HG03457 (cell line): Measurements from ENCODE around the gene PCCB.
A peak's percentile ranks its signal among the peaks of the same experiment; 100 is the strongest.
"Not testable (repeated sequence)": the region's sequence is repeated elsewhere in the genome, so short reads cannot be mapped to it uniquely, and the experiment has no call there.

Experiments
- ATAC-seq: cut with Tn5 transposase; IDR thresholded peaks from one replicate; pipeline ENCODE4 v1.9.1; 2021; ENCODE audit warnings: moderate number of reproducible peaks; ENCODE audit not compliant: unreplicated experiment

PCCB gene

DNA sequence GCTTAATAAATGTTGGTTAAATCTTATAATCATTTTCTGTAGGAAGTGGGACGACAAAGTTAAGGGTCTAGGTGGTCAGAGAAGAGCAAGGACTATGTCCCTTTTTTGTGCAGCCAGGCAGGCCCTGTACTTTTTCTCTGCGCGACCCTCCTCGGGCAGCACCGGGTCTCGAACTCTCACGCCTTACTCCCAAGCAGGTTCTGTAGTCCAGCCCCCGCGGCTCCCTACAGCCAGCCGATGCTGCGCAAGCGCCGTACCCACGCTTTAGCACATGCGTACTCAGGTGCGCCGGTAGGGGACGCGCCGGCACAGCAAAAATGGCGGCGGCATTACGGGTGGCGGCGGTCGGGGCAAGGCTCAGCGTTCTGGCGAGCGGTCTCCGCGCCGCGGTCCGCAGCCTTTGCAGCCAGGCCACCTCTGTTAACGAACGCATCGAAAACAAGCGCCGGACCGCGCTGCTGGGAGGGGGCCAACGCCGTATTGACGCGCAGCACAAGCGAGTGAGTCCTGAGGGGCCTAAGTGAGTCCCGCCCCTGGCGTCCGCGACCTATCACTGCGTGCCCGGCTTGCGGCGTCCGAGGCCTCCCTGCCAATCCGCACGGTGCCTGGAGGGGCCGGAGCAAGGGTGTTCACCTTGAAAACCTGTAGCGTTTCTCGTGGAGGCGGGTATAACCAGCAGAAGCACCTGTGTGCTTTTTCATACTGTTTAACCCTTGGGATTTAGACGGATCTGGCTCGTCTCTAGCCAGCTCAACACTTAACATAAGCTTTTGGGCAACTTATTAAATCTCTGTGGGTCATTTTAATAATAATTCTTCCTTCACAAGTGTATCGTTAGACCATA, at the start of gene PCCB:
Gene PCCB (plus strand): TSS at position 282 of the 844 bp plus-strand sequence. CDS start 36 bp downstream, at position 318.
- ATAC-seq, result peak; percentile 95

DNA sequence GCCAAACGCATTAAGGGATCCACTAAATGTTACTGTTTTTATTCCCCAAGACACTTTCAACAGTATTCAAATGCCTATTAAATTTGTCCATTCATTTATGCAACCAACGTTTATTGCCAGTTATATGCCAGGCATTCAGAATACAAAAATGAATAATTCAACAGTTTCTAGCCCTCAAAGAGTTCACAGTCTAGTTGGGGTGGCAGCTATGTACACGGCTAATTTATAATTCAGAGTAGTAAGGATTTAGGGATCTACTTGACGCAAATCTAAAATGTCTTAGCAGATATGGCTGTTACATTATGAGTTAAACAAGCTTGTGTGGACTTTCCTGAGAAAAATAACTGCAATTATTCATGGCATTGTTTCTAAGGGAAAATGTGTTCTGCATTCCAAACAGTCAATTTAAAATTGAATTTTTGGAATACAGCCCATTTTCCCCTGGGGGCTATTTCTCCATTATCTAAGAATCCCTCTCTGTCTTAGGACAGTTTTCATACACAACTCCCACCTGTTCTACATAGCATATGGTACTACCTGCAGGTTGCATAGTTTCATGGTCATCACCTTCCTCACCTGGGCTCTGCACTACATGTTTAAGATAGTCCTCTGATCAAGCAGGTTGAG, 42.5 kb upstream of the PCCB start:
- no peak for ATAC-seq

DNA sequence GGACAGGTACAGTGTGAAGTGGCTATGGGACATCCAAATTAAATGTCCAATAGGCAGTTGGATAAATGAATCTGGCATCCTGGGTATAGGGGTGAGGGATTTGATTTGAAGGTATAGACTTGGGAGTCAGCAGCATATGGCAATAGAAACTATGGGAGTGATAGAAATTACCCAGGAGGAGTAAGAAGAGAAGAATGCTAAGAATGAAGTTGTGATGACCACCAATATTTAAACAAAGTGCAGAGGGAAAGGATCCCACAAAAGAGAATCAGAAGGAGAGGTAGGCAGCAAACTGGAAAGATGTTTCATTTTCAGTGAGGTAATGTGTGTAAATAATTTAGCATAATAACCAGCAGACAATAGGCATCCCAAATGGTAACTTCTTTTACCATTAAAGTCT, 40.2 kb upstream of the PCCB start:
- ATAC-seq, result no peak

DNA sequence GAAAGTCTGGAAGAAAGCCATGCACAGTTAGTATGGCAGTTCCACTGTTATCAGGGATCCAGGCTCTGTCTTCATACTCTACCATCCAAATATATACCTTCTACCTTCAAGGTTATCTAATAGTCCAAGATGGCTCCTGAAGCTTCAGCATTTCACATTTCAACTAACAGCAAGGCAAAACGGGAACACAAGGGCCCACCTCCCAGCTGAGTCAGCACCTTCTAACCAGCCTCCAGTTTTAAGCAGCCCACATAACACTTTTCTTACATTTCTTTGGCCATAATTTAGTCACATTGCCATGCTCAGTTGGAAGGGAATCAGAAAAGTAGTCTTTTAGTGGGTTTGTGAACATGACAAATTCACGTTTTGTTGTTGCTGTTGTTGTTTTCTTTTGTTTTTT, 38.6 kb upstream of the PCCB start:
- no peak for ATAC-seq

DNA sequence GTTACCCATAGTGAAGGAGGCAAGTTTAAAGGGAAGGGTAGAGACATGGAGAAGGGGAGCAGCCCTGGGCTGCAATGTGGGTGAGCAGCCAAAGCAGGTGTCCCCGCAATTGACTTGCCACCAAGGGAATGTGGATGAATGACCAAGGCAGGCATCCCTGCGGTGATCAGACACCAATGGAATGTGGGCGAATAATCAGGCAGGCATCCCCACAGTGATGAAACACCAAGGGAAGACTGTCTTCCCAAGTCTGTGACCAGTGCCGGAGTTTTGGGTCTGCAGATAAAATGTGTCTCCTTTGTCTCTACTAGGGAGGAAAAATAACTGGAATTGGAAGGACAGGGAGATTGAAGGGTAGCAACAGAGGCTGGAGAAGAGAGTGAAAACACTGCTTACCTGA, 27.4 kb upstream of the PCCB start:
- not testable (repeated sequence) for ATAC-seq

DNA sequence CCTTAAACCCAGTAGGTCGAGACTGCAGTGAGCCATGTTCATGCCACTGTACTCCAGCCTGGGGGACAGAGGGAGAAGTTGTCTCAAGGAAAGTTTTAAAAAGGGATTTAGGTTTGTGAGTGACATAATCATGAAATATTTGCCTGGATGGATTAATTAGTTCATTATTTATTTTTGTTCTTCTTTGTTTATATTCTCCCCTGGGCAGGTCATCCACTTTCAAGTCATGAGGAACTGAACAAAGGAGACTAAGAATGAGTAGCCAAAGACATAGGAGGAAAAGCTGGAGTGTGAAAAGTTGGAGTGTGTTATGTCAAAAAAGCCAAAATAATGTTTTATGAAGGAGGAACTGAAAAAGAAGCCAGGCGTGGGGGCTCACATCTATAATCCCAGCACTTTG, 17.7 kb upstream of the PCCB start:
- no peak for ATAC-seq

DNA sequence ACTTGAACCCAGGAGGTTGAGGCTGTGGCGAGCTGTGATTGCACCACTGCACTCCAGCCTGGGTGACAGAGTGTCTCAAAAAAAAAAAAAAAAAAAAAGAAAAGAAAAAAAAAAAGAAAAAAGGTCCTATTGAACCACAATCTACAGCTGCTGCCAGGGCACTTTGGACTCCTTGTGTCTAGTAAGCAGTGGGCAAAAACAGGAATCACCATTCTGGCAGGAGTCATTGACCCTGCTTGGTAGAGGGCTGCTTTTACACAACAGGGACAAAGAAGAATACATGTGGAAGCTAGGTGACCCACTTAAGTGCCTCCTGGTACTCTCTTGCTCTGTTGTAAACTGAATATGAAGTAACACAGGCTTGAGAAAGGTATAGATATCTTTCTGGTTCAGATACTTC, 14.6 kb upstream of the PCCB start:
- ATAC-seq, result no peak

DNA sequence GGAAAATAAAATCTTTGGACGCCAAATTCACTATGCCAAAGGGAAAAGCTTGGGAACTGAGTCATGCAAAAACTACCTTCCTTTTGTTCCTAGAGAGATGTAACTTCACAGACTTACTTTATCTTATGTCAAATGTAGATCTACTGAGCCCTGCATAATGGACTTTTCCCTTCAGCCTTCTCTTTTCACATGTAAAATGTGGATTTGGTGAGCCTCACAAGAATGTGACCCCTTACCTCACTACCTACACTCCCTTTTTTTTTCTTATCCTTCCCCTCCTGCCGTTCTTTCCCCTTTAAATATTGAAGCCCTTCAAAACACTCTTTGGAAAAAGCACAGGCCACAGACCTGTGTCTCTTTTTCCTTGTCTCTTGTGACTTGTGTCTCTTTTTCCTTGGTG, 14.0 kb upstream of the PCCB start:
- no peak for ATAC-seq

DNA sequence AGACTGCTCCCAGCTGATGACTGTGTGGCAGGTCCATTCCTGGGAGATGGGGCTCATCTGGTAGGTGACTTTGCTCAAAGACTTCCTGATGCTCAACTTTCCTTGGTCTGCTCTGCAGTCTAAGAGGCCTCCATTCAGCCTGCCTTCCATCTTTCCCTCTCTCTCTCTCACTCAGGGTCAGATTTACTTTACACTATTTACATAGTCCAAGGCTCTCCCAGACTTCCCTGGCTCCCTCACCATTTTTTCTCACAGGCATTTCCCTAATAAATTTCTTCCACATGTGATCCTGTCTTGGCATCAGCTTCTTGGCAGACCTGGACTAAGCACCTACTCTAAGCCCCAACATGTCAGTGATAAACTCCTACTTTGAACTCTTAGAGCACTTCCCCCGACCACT, 13.0 kb upstream of the PCCB start:
- no peak for ATAC-seq

DNA sequence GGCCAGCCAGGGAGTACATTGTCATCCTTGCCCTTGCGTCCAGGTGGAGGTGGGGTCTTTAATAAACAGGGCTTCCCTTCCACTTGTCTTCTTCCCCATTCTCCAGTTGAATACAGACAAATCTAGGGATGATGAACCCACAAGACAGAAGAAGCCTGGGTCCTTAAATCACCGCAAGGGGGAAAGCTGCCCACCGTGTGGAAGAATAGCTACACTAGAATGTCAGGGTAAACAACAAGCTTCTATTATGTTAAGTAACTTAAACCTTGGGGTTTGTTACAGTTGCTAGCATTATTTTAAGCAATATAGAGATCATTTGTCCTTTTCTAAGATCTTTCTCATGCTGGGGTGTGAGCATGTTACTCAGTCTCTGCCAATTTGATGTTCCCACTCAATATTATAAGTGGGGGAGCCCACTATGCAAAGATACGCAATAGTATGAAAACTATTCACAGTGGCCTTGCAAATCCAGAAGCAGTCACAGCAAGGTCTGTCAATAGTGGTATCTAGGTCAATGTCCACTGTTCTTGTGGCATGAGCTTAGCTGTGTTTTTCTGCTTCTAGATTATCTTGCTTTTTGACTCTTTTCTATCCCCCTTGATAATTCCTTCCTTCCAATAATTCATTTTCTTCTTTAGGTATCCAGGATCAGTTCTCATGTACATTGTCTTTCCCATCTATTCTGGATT, 12.0 kb upstream of the PCCB start:
- no peak for ATAC-seq

DNA sequence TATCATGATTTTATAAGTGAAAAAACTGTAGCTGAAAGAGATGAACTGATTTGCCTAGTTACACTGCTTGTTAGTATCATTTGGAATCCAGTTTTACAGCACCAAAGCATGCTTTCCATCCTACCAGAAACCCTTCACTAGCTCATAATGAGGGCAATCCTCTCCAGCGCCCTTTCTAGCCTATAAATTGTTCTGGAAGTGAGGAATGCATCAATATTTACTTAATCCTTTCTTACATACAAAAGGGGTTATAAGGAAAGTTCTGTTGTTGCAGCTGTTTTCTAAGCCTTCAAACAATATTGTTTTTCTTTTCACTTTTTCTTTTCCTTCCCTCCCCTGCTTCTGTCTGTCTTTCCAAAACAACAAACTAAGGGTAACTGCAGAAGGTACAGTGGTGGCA, 11.0 kb upstream of the PCCB start:
- no peak for ATAC-seq

DNA sequence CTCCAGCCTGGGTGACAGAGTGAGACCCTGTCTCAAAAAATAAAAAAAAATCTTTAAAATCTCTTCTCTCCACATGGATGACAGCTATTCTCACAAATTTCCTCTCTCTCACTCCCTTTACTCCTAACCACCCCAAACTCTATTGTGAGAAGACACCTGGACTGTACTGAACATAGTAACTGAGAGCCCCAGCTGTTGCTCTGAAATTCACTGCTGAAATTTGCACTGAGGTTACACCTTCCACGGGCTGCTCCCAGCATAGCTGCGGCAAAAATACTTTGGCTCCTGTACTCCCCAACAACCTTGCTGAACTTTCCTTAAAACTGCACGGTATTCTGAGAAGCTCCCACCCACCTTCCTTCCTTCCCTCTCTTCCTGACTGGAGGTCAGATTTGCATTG, 4.4 kb upstream of the PCCB start:
- no peak for ATAC-seq

DNA sequence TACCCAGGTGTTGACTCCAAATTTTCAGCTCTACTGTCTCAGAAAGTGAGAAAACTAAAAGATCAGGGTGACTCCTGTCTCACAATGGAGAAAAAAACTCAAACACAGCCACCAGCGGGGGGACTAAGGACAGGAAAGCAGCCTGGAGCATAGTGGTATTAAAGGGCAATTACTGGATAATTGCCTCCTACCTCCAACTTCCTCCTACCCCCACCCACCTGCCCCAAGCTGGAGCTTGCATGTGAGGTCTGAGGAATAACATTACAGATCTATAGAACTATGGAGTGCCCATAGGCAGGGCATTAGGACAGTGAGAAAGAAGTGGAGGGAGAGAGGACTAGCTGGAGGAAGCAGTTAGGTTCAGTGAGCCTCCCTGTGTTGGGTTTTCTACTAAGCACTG, 2.7 kb upstream of the PCCB start:
- ATAC-seq, result no peak

DNA sequence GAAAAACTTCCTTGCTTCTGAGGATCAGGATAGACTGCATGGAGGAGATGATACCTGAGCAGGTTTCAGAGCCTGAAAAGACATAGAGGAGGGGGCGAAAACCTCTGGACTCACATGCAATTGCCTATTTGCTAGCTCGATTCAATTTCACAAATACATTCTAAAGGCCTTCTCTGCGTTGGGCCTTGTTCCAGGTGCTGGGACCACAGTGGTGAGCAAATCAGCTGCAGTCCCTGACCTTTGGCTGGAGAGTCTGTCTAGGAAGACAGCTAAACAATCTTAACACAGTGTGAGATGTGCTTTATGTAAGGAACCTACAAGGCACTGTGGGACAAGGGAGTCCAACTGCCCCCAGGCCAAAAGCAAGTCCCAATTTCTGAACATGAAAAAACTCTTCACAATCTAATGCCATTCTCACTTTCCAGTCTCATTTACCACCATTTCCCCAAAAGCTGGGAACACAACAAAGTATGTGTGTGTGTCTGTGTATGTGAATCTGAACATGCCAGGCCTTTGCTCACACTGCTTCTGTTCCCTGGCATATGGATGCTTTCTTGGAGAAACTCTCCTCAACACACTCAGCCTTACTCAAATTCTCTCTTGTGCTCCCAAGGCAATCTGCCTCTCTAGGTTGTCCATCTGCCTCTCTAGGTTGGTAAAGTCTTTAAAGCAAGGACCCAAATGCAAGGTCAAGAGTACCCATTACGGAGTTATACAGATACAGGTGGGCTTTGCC, 2.1 kb upstream of the PCCB start:
- ATAC-seq, result no peak

DNA sequence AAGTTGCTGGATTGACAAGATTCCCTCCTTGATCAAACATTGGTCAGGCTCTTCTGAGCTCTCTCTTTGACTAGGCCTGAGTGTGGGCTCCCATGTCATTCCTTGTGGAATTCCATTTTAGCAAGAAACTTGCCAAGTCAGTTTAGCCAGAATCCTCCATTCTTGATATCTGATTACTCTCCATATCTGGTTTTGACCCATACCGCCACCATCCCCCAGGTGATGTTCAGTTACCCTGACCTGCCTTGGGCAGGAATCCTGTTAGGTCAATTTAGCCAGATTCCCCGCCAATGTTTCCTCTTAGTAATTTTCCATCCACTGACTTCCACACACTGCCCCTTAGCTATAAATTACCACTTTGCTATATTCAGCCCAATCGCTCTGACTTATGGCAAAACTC, 1.0 kb upstream of the PCCB start:
- no peak for ATAC-seq

DNA sequence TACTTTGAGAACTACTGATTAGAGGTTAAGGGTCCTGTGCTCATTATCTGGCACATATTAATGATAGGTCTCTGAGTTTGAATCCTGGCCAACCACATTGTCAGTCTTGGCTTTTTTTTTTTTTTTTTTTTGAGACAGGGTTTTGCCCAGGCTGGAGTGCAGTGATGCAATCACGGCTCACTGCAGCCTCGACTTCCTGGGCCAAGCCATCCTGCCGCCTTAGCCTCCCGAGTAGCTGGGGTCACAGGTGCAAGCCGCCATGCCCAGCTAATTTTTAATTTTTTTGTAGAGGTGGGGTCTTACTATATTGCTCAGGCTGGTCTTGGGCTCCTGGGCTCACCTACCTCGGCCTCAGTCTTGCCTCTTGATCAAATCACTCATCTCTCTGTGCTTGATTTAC, 547 bp upstream of the PCCB start:
- ATAC-seq, result no peak

DNA sequence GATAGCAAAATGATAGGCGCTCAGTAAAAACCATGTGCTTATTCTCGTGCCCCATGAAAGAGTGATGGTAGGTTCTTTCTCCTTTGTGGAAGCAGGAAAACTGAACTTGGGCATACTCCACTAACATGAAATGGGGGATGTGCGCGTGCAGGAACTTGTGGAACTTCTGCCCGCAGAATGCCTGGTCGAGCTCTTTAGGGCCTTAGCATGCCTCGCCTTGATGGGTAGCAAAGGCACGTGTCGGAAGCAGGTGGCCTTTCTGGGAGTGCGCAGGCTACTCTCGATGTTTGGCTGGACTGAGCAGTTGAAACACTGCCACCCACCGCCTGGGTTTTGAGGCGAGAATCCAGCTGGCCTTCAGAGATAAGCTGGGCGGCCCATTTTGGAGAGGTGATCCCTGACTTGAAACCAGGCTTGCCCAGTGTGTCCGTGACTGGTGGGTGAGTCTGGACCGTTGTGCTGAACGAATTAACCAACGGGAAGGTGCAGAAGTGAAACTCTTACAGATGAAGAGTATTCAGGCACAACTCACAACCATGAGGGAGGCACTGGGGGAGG, 842 bp downstream of the PCCB start:
- peak; percentile 26 for ATAC-seq

DNA sequence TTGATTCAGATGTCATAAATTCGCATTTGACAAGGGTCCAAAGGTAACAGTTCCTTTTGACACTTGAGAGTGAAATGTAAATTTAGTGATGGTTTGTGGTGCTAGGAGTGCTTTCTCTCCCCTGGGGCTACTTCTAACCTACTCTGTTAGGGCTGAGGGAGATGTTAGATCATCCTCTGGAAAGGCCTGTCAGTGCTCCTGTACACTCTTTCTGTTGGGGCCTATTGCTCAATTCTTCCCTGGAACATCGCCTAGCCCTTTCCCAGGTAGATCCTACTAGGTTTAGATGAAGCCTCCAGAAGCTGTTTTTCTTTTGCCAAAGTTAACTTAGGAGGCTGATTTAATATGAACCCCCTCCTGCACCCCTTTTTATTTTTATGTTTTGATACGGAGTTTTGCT, 1.4 kb downstream of the PCCB start:
- no peak for ATAC-seq

DNA sequence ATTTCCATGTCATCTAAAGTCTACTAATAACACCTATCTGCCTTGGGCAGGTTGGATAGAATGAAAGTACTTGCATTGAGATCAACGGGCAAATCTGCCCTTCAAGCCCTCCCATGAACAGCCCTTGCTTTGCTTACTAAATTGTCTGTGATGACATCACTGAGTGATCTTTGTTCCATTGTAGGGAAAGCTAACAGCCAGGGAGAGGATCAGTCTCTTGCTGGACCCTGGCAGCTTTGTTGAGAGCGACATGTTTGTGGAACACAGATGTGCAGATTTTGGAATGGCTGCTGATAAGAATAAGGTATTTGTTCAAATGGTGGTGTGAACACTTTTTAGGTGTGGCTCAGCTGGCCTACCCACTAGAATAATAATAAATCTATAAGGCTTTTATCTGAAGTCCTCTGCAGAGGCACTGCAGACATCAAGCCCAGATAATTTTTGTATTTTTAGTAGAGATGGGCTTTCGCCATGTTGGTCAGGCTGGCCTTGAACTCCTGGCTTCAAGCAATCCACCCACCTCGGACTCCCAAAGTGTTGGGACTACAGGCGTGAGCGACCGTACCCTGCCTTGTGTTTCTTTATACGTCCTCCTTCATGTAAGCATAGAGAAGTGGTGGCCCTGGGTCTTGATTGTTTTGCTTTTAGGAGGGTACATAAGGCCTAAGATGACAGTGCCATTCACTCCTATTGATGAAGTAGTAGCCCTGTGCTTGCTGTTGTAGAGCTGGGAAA, 5.7 kb downstream of the PCCB start:
- ATAC-seq, result no peak

DNA sequence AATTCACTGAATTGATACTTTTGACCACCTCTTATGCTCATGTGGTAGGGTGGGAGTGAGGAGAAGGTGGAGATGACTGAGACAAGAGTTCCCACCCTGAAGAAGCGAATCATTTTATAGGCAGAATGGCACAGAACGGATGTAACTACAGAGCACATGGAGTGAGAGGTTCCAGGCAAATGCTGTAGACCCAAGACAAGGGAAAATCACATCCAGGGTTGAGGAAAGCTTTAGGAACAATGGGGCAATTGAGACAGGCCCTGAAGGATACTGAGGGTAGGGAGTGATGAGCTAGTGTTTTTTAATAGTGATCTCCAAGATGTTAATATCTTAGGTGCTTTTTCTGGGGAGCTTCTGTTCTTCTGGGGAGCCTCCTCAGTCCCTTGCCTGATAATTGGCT, 8.1 kb downstream of the PCCB start:
- no peak for ATAC-seq
